ENCODE data around the gene SRRT. TPM values are rescaled to one million over a fixed set of nuclear protein-coding genes. Genes with fewer than 3 reads are reported as not detected.

Gene SRRT
- total RNA-seq, 1 donor from 2014 or later, result 83.3 TPM

DNA sequence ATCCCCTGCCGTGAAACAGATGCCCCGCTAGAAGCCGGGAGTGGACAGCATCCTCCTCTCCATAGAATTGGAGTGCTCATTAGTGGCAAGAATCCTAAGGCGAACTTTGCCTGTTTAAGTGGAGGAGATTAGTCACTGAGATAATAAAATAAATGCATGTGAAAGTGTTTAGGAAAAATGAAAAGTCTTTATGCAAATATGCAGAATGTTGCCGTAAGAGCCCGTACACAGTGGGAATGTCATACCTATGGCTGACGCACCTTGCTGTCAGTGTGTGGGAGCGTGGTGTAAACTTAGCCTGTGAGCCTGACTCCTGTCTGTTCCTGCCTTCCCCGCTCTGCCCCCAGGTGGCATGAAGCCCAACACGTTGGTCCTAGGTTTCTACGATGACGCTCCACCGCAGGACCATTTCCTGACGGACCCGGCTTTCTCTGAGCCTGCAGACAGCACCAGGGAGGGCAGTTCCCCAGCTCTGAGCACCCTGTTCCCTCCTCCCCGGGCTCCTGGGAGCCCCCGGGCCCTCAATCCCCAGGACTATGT is 9.5 kb upstream of the SRRT start:
- H3K4me3 ChIP-seq (ENCODE audit: low read depth, low read length), result peak overlapping the region; percentile 75
- TF ChIP-seq, protein P1, sequence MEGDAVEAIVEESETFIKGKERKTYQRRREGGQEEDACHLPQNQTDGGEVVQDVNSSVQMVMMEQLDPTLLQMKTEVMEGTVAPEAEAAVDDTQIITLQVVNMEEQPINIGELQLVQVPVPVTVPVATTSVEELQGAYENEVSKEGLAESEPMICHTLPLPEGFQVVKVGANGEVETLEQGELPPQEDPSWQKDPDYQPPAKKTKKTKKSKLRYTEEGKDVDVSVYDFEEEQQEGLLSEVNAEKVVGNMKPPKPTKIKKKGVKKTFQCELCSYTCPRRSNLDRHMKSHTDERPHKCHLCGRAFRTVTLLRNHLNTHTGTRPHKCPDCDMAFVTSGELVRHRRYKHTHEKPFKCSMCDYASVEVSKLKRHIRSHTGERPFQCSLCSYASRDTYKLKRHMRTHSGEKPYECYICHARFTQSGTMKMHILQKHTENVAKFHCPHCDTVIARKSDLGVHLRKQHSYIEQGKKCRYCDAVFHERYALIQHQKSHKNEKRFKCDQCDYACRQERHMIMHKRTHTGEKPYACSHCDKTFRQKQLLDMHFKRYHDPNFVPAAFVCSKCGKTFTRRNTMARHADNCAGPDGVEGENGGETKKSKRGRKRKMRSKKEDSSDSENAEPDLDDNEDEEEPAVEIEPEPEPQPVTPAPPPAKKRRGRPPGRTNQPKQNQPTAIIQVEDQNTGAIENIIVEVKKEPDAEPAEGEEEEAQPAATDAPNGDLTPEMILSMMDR (conservative IDR thresholded peaks at IDR 0.05; ENCODE audit: low read depth, low read length), result peak; percentile 1
- no peak for DNase-seq (ENCODE audit: low read depth)

DNA sequence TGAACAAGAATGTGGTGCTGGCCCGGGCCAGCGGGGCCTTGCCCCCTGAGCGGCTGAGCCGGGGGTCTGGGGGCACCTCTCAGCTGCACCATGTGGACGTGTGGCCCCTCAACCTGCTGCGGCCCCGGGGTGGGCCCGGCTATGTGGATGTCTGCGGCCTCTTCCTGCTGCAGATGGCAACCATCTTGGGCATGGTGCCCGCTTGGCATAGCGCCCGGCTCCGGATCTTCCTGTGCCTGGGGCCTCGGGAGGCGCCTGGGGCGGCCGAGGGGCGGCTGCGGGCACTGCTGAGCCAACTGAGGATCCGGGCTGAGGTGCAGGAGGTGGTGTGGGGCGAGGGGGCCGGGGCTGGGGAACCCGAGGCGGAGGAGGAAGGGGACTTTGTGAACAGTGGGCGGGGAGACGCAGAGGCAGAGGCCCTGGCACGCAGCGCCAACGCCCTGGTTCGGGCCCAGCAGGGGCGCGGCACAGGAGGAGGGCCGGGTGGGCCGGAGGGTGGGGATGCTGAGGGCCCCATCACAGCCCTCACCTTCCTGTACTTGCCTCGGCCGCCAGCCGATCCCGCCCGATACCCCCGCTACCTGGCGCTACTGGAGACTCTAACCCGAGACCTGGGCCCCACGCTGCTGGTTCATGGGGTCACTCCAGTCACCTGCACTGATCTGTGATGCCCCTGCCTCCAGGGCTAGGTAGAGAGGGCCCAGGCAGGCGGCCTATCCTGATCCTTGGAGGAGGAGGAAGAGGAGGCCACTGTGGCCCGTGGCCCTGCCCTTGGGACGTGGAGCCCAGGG is 8.8 kb upstream of the SRRT start:
- TF ChIP-seq, protein P1 (conservative IDR thresholded peaks at IDR 0.05; ENCODE audit: low read depth, low read length), result no peak
- H3K4me3 ChIP-seq (ENCODE audit: low read depth, low read length), result peak overlapping the region; percentile 75
- DNase-seq (ENCODE audit: low read depth), result no peak

DNA sequence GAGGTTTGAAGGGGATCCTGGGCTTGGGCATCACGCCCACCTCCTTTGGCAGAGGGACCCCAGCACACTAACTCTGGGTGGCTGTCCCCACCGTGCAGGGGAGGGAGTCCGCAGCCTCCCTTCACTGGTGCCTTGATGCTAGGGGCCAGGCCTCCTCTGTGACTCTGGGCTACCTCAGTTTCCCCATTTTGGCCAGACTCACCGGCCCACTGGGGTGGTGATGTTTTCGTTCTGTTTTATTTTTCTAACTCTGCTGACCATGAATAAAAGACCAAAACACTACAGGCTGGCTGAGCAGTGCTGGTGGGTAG is 8.2 kb upstream of the SRRT start:
- DNase-seq (ENCODE audit: low read depth), result no peak
- peak overlapping the region; percentile 75 for H3K4me3 ChIP-seq (ENCODE audit: low read depth, low read length)
- TF ChIP-seq, protein P1 (conservative IDR thresholded peaks at IDR 0.05; ENCODE audit: low read depth, low read length), result no peak

DNA sequence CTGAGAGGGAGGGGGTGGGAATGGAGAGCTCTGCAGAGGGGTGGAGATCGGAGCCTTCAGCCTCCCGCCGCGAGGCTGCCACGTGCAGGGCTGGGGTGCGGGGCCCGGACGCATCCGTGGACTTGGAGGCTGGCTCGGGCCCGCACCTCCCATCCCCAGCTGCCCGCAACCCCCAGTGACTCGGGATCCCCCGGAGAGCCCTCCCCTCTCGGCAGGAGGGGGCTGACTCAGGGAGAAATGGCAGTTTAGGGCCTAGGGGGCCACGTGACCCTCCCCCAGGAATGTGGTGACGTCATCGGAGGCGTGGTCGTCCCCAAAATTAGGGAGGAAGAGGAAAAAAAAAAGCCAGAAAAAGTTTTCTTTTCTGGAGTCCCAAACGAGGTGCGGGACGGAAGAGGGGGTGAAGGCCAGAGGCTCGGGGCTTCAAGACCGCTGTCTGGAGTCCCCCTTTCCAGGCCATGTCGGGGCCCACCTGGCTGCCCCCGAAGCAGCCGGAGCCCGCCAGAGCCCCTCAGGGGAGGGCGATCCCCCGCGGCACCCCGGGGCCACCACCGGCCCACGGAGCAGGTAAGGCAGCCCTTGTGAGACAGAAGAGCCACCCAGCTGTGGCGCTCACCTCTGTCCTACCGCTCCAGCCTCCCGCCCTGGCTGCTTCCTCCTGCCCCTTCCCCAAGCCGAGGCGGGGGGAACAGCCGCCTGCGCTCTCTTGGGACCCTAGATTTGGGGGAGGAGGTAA is 7.7 kb upstream of the SRRT start, which contains the start of gene TRIP6:
TSS of gene TRIP6 (plus strand) at position 348 of the 736 bp plus-strand sequence. CDS start at position 459, 111 bp downstream.
- DNase-seq (ENCODE audit: low read depth), result no peak
- H3K4me3 ChIP-seq (ENCODE audit: low read depth, low read length), result peak within 1 kb of the TSS; percentile 75
- TF ChIP-seq, protein P1 (conservative IDR thresholded peaks at IDR 0.05; ENCODE audit: low read depth, low read length), result no peak

DNA sequence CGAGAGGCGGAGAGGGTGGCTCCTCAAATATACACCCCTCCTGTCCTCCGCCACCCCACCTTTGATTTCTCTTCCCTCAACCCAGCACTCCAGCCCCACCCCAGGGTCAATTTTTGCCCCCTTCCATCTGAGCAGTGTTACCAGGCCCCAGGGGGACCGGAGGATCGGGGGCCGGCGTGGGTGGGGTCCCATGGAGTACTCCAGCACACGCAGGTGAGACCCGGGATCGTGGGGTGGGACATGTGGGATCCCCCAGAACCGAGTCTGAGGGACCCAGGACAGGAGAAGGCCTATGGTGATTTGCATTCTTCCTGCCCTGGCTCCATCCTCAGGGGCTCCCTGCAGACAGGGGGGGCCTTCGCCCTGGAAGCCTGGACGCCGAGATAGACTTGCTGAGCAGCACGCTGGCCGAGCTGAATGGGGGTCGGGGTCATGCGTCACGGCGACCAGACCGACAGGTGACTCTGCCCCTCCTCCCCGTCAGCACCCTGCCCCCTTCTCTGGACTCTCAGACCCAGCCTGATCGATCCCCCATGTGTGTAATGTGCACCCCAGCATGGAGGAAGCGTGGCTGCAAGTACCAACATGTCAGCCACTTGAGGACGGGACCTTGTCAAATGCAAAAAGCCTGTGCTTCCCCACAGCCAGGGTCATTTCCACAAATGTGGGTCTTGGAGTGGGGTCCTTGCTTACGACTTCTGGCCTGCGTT is 7.0 kb upstream of the SRRT start:
- no peak for DNase-seq (ENCODE audit: low read depth)
- TF ChIP-seq, protein P1 (conservative IDR thresholded peaks at IDR 0.05; ENCODE audit: low read depth, low read length), result no peak
- H3K4me3 ChIP-seq (ENCODE audit: low read depth, low read length), result peak overlapping the region; percentile 75

DNA sequence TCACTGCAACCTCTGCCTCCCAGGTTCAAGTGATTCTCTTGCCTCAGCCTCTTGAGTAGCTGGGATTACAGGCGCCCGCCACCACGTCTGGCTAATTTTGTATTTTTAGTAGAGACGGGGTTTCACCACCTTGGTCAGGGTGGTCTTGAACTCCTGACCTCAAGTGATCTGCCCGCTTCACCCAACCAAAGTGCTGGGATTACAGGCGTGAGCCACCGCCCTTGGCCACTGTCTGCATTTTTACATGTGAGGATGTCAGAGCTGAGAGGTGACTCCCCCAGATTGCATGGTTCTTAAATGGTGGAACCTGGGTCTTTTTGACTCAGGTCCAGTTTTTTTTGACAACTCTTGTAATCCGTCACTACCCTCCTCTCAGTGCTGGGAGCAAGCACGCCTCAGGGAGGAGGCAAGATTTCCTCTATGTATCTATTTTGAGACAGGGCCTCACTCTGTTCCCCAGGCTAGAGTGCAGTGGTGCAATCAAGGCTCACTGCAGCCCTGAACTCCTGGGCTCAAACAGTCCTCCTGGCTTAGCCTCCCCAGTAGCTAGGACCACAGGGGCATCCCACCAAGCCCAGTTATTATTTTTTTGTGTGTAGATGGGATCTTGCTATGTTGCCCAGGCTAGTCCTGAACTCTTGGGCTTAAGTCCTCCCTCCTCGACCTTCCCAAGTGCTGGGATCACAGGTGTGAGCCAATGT is 1.2 kb upstream of the SRRT start:
- TF ChIP-seq, protein P1 (conservative IDR thresholded peaks at IDR 0.05; ENCODE audit: low read depth, low read length), result no peak
- no peak for DNase-seq (ENCODE audit: low read depth)
- peak overlapping the region; percentile 75 for H3K4me3 ChIP-seq (ENCODE audit: low read depth, low read length)

Measured in epithelial cell of proximal tubule (primary cell).